ENCODE results near the gene CAV1.

GRCh38 chr7:116499168-116500077, 25.4 kb upstream of the CAV1 start, which contains the start of gene CAV2:
- no peak for TF ChIP-seq POLR2A (IDR thresholded peaks at IDR 0.05; ENCODE audit: low read depth, low read length)
- no peak for TF ChIP-seq POLR2AphosphoS5 (IDR thresholded peaks at IDR 0.05; ENCODE audit: low read depth, low read length)
- no peak for TF ChIP-seq TAF1 (IDR thresholded peaks at IDR 0.05; ENCODE audit: low read depth, low read length)
- TF ChIP-seq SPI1 (IDR thresholded peaks at IDR 0.05; ENCODE audit: low read depth, low read length): no peak
- no peak for TF ChIP-seq POU2F2 (IDR thresholded peaks at IDR 0.05; ENCODE audit: low read depth, low read length)

Data from GM12891 (cell line).